IMR-90 (cell line): ENCODE measurements around the gene ABHD16A. TPM values are rescaled to one million over a fixed set of nuclear protein-coding genes. Genes with fewer than 3 reads are reported as not detected.

Source experiments
- ATAC-seq: fragments of 200-7000 bp; cut with Tn5 transposase; 2 replicates; pipeline ENCODE4 v1.9.1; 2020; ENCODE audit warnings: low read depth, mild to moderate bottlenecking, moderate library complexity
- BruUV-seq: library from RNA; stranded (reverse); fragments of 400-500 nt; replicated peaks from 2 replicates; lab custom pipeline; 2021; lab: Mats Ljungman, UMichigan
- CTCF ChIA-PET: fragments of 300-600 bp; formaldehyde crosslinking; extraction: SDS; loops from one replicate; lab custom pipeline; 2021; ENCODE audit warnings: antibody characterized with exemption; lab: Yijun Ruan, JAX
- POLR2A ChIA-PET: fragments of 300-600 bp; sonication (Branson Sonifier 250); formaldehyde crosslinking; loops from one replicate; lab custom pipeline; 2022; ENCODE audit warnings: antibody characterized with exemption; ENCODE audit not compliant: unreplicated experiment; lab: Charles Lee
- DNase-seq: peaks from one replicate; pipeline ENCODE4 v3.0.0; 2013
- H2AFZ ChIP-seq: replicated peaks from 2 replicates; pipeline ENCODE3; 2013; ENCODE audit warnings: low read length, mild to moderate bottlenecking; ENCODE audit not compliant: poor library complexity
- H2AK5ac ChIP-seq: 2 replicates; pipeline ENCODE4 v1.6.1; 2013; ENCODE audit warnings: low read depth, low read length, inconsistent platforms
- H2AK9ac ChIP-seq: replicated peaks from 2 replicates; pipeline ENCODE3; 2013; ENCODE audit warnings: mild to moderate bottlenecking, low read depth, low read length, moderate library complexity; ENCODE audit not compliant: poor library complexity
- H2BK120ac ChIP-seq: 2 replicates; pipeline ENCODE4 v1.6.1; 2013; ENCODE audit warnings: low read depth, low read length, inconsistent platforms
- H2BK15ac ChIP-seq: 3 replicates; pipeline ENCODE4 v1.6.1; 2013; ENCODE audit warnings: low read depth, low read length, inconsistent platforms
- H2BK20ac ChIP-seq: 2 replicates; pipeline ENCODE4 v1.6.1; 2013; ENCODE audit warnings: low read depth, mild to moderate bottlenecking, inconsistent platforms, low read length, moderate library complexity
- H2BK5ac ChIP-seq: 2 replicates; pipeline ENCODE4 v1.6.1; 2013; ENCODE audit warnings: mild to moderate bottlenecking, low read depth, low read length, inconsistent platforms; ENCODE audit not compliant: poor library complexity, severe bottlenecking
- H3K14ac ChIP-seq: replicated peaks from 2 replicates; pipeline ENCODE4 v1.6.1; 2013; ENCODE audit warnings: low read depth, low read length, inconsistent platforms
- H3K18ac ChIP-seq: 2 replicates; pipeline ENCODE4 v1.6.1; 2013; ENCODE audit warnings: low read depth, low read length, control low read depth
- H3K23ac ChIP-seq: 2 replicates; pipeline ENCODE4 v1.6.1; 2013; ENCODE audit warnings: low read depth, low read length, inconsistent platforms
- H3K27ac ChIP-seq: 2 replicates; pipeline ENCODE4 v1.5.1; 2013; ENCODE audit warnings: mild to moderate bottlenecking, control low read depth, low read length; ENCODE audit not compliant: insufficient read depth
- H3K27me3 ChIP-seq: 2 replicates; pipeline ENCODE4 v1.6.1; 2013; ENCODE audit warnings: low read length; ENCODE audit not compliant: control insufficient read depth, insufficient read depth
- H3K36me3 ChIP-seq: 2 replicates; pipeline ENCODE4 v1.6.1; 2013; ENCODE audit warnings: low read length, mixed read lengths; ENCODE audit not compliant: control insufficient read depth, insufficient read depth
- H3K4ac ChIP-seq: 2 replicates; pipeline ENCODE4 v1.6.1; 2013; ENCODE audit warnings: low read depth, low read length, inconsistent platforms
- H3K4me1 ChIP-seq: 2 replicates; pipeline ENCODE4 v1.6.1; 2013; ENCODE audit warnings: low read length, mixed read lengths; ENCODE audit not compliant: control insufficient read depth, insufficient read depth
- H3K4me2 ChIP-seq: 2 replicates; pipeline ENCODE4 v1.6.1; 2013; ENCODE audit warnings: low read depth, mild to moderate bottlenecking, control low read depth, low read length, moderate library complexity
- H3K4me3 ChIP-seq: 2 replicates; pipeline ENCODE4 v1.5.1; 2013; ENCODE audit warnings: low read depth, mild to moderate bottlenecking, control low read depth, low read length, moderate library complexity; ENCODE audit not compliant: insufficient read depth
- H3K56ac ChIP-seq: 2 replicates; pipeline ENCODE4 v1.6.1; 2013; ENCODE audit warnings: low read length, inconsistent platforms; ENCODE audit not compliant: insufficient read depth; ENCODE audit errors: extremely low read depth
- H3K79me1 ChIP-seq, 2 experiments: 2 replicates each; pipeline ENCODE4 v1.6.1; 2013; ENCODE audit warnings: low read length in 2 of 2, inconsistent platforms in 1 of 2, low read depth in 1 of 2
- H3K9ac ChIP-seq: 2 replicates; pipeline ENCODE4 v1.6.1; 2013; ENCODE audit warnings: low read depth, low read length, control low read depth
- H3K9me1 ChIP-seq: 2 replicates; pipeline ENCODE4 v1.6.1; 2013; ENCODE audit warnings: low read length, inconsistent platforms; ENCODE audit not compliant: insufficient read depth
- H3K9me3 ChIP-seq: 2 replicates; pipeline ENCODE4 v1.6.1; 2013; ENCODE audit warnings: low read length; ENCODE audit not compliant: control insufficient read depth, insufficient read depth
- H4K20me1 ChIP-seq: 2 replicates; pipeline ENCODE4 v1.6.1; 2013; ENCODE audit warnings: low read length, inconsistent platforms; ENCODE audit not compliant: insufficient read depth
- H4K5ac ChIP-seq: 2 replicates; pipeline ENCODE4 v1.6.1; 2013; ENCODE audit warnings: mild to moderate bottlenecking, low read depth, low read length, control low read depth
- H4K8ac ChIP-seq, 2 experiments: 2 replicates each; pipeline ENCODE4 v1.6.1; 2013; ENCODE audit warnings: low read depth in 2 of 2, low read length in 2 of 2, control low read depth in 1 of 2, inconsistent platforms in 1 of 2
- H4K91ac ChIP-seq: 2 replicates; pipeline ENCODE4 v1.6.1; 2013; ENCODE audit warnings: low read depth, low read length, inconsistent platforms; ENCODE audit not compliant: insufficient read depth
- MXI1 ChIP-seq: IDR thresholded peaks from 2 replicates; pipeline ENCODE4 v1.6.1; 2012; ENCODE audit warnings: low read depth, mild to moderate bottlenecking, low read length, moderate library complexity, borderline replicate concordance
- POLR2A ChIP-seq: IDR thresholded peaks from 2 replicates; pipeline ENCODE4 v1.6.1; 2012; ENCODE audit warnings: mild to moderate bottlenecking, low read depth, low read length
- WGBS, 2 experiments: methylation state at CpG; one replicate each; pipeline versions ENCODE4 v1.1.5 to v1.1.7; 2013; ENCODE audit warnings: missing lambda C conversion rate in 2 of 2; ENCODE audit not compliant: insufficient read length in 1 of 2; ENCODE audit errors: extremely low coverage in 2 of 2; 5-methylcytosine and 5-hydroxymethylcytosine counted together
- dilution Hi-C: fragments of 300-500 bp; cut with HindIII; formaldehyde crosslinking; loops from one replicate; pipeline ENCODE4 v1.14.3; 2018; ENCODE audit warnings: low sequenced_read_pairs; ENCODE audit not compliant: unreplicated experiment
- in situ Hi-C: fragments of 300-500 bp; cut with MboI; formaldehyde crosslinking; loops from 3 replicates; pipeline ENCODE4 v1.14.3; 2019; ENCODE audit warnings: low sequenced_read_pairs, inconsistent platforms, mixed read lengths
- intact Hi-C: fragments of 100-400 bp; cut with micrococcal nuclease; formaldehyde crosslinking; loops from 2 replicates; pipeline ENCODE4 v1.10.0; 2022
- polyA plus RNA-seq, 3 experiments: library from polyadenylated mRNA; depleted of rRNA; stranded (reverse); fragments of >200 nt; gene quantifications; 2 replicates each; pipeline ENCODE4 v1.2.3, GENCODE V29; 2012; ENCODE audit warnings: low replicate concordance in 1 of 3
- total RNA-seq: library from RNA; depleted of rRNA; stranded (reverse); fragments of >200 nt; gene quantifications from 2 replicates; pipeline ENCODE4 v1.2.3, GENCODE V29; 2012
- TF ChIP-seq, protein P1 (sequence below): fragments of 150-350 bp; IDR thresholded peaks from 2 replicates; pipeline ENCODE4 v1.6.1; 2016; ENCODE audit warnings: low read depth, mild to moderate bottlenecking, low read length, moderate library complexity, borderline replicate concordance
- TF ChIP-seq, protein P2 (sequence below): fragments of 150-350 bp; IDR thresholded peaks from 2 replicates; pipeline ENCODE4 v1.6.1; 2017; ENCODE audit warnings: mild to moderate bottlenecking, antibody characterized with exemption, low read length, low read depth
- TF ChIP-seq, protein P3 (sequence below): conservative IDR thresholded peaks from 2 replicates; pipeline ENCODE4 v1.5.1; 2012; ENCODE audit warnings: mild to moderate bottlenecking, low read depth, low read length, improper control_type of control experiment

Gene ABHD16A
- total and polyA plus RNA-seq, 2 of the 4 experiments (the other 2 are of a cell fraction), result 31.5 to 35.1 TPM

DNA sequence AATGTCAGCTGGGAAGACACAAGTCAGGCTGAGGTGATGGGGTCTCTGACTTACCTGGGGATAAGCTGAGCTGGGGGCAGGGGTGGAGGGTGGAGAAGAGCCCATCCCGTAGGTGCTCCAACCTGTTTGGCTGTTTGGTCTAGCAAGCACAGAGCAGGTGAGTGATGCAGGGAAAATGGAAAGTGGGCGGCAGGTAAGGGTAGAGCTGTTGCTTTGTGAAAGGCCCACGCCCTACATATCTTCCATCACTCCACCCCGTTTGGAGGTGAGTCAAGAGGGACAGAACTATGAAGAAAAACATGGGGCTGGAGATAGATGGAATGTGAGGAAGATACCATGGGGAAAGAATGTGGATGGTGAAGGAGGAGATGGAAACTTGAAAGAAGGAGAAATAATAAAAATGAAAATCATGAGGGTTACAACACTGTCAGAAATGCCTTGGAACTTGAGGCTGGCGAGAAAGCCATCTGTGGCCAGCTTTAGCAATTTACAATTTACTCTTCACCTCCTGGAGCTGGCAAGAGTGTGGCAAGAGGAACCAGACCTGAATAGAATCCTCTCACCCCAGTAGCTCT, 17.2 kb upstream of the ABHD16A start:
- H3K4me1 ChIP-seq, result no peaks in the 10 kb centered on the region
- no peak overlapping the region for H3K4ac ChIP-seq
- dilution Hi-C loops, result no loop called here
- intact Hi-C loops, result no loop called here
- H2AK5ac ChIP-seq, result no peak overlapping the region
- H4K5ac ChIP-seq, result no peak overlapping the region
- peaks cover 3% of the 10 kb centered on the region; the same call in 1 of the 2 replicates for H3K27me3 ChIP-seq
- H3K79me1 ChIP-seq, result no peaks in the 10 kb centered on the region
- no peak overlapping the region for H2BK15ac ChIP-seq
- H4K8ac ChIP-seq, result no peak overlapping the region
- no peak overlapping the region for H3K27ac ChIP-seq
- WGBS, 2 experiments, result no CpG with 5 or more reads among the region's 5 CpGs
- no peak overlapping the region for H3K18ac ChIP-seq
- no peak overlapping the region for H2AFZ ChIP-seq
- in situ Hi-C loops, result no loop called here
- ChIA-PET CTCF (no interaction called here), POLR2A (no interaction called here)
- H3K9me3 ChIP-seq, result no peaks in the 10 kb centered on the region
- H3K4me2 ChIP-seq, result no peak overlapping the region
- TF ChIP-seq POLR2A (no peak), MXI1 (no peak)
- TF ChIP-seq, protein P1, sequence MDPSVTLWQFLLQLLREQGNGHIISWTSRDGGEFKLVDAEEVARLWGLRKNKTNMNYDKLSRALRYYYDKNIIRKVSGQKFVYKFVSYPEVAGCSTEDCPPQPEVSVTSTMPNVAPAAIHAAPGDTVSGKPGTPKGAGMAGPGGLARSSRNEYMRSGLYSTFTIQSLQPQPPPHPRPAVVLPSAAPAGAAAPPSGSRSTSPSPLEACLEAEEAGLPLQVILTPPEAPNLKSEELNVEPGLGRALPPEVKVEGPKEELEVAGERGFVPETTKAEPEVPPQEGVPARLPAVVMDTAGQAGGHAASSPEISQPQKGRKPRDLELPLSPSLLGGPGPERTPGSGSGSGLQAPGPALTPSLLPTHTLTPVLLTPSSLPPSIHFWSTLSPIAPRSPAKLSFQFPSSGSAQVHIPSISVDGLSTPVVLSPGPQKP, result no peak
- TF ChIP-seq, protein P2, sequence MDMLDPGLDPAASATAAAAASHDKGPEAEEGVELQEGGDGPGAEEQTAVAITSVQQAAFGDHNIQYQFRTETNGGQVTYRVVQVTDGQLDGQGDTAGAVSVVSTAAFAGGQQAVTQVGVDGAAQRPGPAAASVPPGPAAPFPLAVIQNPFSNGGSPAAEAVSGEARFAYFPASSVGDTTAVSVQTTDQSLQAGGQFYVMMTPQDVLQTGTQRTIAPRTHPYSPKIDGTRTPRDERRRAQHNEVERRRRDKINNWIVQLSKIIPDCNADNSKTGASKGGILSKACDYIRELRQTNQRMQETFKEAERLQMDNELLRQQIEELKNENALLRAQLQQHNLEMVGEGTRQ, result no peak
- TF ChIP-seq, protein P3, sequence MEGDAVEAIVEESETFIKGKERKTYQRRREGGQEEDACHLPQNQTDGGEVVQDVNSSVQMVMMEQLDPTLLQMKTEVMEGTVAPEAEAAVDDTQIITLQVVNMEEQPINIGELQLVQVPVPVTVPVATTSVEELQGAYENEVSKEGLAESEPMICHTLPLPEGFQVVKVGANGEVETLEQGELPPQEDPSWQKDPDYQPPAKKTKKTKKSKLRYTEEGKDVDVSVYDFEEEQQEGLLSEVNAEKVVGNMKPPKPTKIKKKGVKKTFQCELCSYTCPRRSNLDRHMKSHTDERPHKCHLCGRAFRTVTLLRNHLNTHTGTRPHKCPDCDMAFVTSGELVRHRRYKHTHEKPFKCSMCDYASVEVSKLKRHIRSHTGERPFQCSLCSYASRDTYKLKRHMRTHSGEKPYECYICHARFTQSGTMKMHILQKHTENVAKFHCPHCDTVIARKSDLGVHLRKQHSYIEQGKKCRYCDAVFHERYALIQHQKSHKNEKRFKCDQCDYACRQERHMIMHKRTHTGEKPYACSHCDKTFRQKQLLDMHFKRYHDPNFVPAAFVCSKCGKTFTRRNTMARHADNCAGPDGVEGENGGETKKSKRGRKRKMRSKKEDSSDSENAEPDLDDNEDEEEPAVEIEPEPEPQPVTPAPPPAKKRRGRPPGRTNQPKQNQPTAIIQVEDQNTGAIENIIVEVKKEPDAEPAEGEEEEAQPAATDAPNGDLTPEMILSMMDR, result no peak
- H3K9me1 ChIP-seq, result peaks cover 4% of the 10 kb centered on the region; the same call in 1 of the 2 replicates
- H3K4me3 ChIP-seq, result no peak overlapping the region
- H3K14ac ChIP-seq, result no peak overlapping the region
- no peak overlapping the region for H3K56ac ChIP-seq
- no peak overlapping the region for H3K9ac ChIP-seq
- no peaks in the 10 kb centered on the region for H4K20me1 ChIP-seq
- no peak overlapping the region for H2BK120ac ChIP-seq
- H4K91ac ChIP-seq, result no peak overlapping the region
- no peak overlapping the region for H2BK5ac ChIP-seq
- DNase-seq, result no peak
- ATAC-seq, result no peak
- H2AK9ac ChIP-seq, result no peak overlapping the region
- H2BK20ac ChIP-seq, result no peak overlapping the region
- no peaks in the 10 kb centered on the region for H3K36me3 ChIP-seq
- no peak overlapping the region for H3K23ac ChIP-seq
- no TSS peak for BruUV-seq
